HCEC 1CT (cell line): ENCODE data around the gene PRKN.
"Not testable (repeated sequence)": the region's sequence is repeated elsewhere in the genome, so short reads cannot be mapped to it uniquely, and the experiment has no call there.

ENCODE experiments used
- DNase-seq: peaks from one replicate; pipeline ENCODE4 v3.0.0-alpha.2; 2017

PRKN gene

DNA sequence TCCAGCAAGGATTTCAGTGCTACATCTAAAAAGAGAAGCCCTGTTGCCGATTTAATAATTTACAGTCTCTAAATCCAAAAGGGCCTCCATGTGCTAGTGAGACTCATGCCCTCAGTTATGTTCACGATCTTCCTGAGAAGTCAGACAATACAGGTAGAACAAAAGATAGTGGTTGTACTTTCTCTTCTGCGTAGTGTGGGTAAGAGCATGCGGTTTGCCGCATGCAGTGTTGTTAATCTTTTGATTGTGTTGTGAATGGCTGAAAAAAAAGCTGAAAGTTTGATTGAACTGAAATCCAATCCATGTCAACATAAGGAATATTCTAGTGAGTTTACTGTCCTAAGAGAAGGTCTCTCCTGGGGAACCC is 1379.0 kb downstream of the PRKN start:
- no peak for DNase-seq

DNA sequence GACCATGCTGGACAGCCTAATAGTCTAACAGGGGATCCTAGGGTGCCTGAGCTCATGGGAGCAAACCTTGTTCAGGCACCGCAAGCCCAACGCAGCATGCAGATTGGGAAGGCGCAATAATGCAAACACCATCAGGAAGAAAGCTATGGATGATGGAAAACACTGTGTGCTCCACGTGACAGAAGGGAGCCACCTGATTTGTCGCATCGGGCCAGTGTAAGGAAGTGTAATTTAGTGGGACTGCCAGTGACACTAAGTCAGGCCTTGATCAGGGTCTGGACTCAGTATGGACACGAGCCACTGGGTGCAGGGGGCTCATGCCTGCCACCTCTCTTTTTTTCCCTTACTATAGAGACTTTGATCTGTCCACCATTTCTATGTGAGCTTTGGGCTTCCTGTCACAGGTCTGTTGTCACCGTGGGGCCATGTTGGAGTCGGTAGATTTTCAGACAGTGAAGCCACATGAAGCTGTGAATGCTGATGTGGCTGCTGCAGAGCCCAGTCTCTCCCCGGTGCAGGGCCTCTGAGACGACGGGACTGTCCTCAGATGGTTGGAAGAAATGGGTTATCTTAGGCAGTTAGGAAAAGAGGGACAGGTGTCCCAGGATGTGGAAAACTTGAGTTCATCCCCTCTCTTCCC is 1379.5 kb downstream of the PRKN start:
- DNase-seq = no peak

DNA sequence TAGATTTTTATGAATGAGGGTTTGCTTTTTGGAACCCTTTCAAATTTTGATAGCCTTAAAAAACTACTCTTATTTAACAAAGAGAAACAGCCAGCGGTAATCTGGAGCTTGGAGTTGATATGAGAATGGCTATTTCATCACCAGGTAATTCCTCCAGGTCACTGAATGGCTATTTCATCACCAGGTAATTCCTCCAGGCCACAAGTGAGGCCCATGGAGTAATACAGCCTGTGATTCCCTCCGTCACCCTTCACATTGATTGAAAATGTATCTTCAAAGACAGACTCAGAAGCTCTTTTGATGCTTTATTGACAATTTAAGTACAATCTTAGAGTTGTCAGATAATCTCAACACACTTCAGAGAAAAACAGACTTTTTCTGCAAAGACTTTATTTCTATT is 1380.4 kb downstream of the PRKN start:
- no peak for DNase-seq

DNA sequence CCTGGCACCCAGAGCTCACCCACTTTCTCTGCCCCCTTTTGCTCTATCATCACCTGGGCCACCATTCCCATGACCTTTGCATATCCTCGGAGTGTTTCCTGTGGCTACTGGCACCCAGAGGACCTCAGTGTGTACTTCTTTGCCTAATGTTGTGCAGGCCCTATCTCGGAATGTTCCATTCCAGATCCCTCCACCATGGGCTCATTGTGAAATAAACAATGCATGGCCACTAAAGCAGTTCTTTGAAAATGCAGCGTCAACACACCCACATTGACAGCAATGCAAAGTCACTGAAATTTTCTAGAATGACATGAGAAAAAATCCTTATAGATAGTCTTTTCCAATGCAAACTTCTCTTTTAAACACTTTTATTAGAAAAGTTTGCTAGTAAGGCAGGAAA is 1380.8 kb downstream of the PRKN start:
- DNase-seq = no peak

DNA sequence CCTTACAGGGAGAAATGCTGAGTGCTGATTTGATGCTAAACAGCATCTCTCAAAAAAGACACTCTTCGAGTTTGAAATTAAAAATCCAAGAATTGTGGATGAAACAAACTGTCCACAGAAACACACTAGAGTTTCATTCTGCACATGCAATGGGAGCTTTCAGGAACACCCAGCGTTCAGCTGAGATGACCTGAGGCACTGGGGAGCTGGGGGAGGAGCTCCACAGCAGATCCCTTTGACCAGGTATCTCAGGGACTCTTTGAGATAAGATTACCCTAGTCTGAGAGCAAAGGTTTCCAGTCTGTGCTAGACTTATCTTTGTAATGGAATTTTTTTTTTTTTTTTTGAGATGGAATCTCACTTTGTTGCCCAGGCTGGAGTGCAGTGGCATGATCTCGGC is 1382.9 kb downstream of the PRKN start:
- DNase-seq = no peak

DNA sequence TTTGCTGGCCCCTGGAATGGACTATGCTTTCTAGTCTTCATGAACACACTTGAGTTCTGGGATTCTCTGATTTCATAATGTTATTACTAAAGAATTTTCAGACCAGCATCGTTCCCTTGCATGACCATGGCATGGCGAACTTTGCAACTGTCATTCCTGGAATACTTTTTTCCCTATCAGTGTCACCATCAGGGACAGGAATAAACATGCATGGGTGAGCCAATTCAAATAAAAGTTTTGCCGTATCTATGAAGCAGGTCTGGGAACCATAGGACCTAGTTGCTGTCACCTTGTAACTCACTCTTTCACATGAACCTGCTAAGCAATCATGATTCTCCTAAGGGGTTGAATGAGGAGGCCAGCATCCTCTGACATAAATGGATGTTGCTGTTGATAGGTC is 1385.5 kb downstream of the PRKN start:
- DNase-seq = no peak

DNA sequence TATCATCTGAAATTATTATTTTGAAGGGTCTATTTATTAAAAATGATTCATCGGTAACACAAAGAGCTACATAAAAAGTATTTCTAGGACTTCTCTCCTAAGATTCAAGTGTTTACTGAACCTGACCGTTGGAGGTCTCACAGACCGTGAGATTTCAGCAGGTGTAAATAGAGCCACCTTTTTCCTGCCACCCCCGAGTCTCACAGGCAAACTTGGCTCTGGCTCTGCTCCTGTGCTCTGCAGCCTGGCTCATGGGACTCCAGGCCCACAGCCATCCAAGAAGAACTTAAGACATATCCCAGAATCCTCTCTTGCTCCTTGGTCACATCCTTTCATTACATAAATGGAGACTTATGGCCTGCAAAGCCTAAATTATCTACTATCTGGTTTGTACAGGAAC is 1385.9 kb downstream of the PRKN start:
- DNase-seq = no peak

DNA sequence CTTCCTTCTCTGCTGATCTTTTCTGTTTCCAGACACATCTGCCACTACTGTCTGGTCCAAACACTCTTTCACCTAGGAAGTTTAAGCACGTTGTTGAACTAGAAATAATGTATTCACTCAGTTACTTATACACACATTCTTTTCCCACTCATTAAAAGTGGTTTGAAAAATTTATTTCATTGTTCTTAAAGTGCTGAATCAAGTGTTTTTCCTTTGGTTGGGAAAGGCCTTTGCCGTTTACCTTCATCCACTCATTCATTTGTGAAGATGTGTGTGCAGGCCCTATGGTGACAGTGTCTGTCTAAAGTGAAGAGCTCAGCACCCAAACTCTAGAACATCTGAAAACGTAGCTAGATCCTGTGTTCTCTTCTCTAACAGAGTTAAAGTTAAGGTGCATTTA is 1389.6 kb downstream of the PRKN start:
- no peak for DNase-seq

DNA sequence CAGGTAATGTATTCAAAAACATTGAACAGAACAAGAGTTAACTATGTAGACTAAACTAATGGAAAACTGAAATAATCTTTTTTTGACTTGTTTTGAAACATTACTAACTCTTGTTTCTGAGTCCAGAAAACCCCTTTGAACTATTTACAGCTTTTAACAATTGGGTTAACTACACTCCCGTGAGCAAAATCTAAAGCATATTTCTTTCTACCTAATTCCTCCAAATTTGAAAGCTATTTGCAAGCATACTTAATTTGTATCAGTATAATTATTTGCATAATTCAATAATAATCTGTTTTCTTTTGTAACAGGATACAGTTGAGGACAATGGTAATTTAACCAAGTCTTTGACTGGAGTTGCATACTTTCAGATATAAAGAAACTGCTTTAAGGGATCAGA is 1391.1 kb downstream of the PRKN start:
- DNase-seq = no peak

DNA sequence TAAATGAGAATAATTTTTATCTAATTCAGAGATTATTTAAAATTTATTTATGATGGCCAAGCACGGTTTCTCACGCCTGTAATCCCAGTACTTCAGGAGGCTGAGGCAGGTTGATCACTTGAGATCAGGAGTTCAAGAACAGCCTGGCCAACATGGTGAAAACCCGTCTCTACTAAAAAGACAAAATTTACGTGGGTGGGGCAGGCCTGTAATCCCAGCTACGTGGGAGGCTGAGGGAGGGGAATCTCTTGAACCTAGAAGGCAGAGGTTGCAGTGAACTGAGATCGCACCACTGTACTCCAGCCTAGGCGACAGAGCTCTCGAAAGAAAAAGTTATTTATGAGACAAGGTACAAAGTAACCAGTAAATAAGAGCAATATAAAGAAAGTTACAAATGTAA is 1394.2 kb downstream of the PRKN start:
- DNase-seq = no peak

DNA sequence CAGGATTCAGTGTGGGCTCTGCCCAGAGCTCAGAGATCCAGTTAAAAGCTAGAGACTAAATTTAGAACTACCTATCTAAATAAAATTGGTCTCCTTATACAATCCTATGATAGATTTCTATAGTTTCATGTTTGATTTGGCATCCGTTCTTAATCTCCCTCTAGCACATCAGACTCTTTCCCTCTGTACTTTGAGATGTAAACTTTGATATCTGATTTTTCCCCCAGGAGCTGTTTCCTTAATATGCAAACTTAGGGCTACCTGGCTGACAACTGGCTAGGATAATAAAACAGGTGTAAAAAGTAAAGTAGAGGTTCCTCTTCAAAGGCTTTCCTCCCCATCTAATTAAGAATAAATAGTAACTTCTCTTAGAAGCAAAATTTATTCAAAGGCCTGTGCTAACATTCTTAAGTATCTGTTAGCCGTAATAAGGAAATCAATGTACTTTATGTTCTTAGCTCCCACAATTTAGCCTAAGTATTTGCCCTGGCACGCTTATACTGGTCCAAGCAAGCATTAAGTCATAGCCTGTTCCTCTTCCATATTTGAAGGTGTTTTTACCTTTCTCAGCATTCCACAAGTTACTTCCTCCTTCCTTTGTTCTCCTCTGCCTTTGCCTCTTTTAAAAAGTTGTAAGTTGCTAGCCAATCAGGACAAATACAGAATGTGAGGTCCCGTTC is 1396.0 kb downstream of the PRKN start:
- not testable (repeated sequence) for DNase-seq

DNA sequence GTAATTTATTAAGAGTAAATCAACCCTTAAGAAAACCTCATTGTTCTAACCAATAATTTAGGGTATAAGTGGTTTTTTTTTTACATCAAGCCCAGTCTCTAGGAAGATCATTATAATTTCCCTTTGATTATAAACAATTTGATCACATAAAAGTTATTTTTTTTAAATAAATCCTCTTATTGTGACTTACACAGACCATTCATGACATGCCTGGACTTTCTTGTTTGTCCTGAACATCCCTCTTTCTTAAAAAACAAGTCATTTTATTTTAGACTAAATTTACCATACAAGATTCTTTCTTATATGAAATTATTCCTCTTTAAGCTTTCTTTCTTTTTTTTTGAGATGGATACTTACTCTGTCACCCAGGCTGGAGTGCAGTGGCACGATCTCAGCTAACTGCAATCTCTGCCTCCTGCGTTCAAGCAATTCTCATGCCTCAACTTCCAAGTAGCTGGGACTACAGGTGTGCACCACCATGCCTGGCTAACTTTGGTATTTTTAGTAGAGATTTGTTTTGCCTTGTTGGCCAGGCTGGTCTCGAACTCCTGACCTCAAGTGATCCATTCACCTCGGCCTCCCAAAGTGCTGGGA is 1400.1 kb downstream of the PRKN start:
- DNase-seq = no peak

DNA sequence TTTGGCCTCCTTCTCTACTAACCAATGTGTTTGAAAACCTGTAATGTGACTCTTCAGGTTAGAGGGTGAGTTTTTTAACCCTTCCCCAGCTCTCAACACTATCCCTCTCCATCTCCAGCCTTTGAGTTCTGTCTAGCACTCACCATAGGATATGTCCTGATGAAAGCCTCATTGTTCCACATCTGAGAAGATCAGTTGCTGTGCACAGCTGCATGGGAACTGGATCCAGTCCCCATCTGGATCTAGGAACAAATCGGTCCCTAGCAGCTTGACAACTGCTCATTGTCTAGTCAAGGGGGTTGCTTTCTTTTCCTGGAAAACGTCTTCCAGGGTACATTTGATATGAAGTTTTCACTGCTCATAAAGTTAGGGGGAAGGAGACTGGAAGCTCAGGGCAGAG is 1408.3 kb downstream of the PRKN start:
- no peak for DNase-seq

DNA sequence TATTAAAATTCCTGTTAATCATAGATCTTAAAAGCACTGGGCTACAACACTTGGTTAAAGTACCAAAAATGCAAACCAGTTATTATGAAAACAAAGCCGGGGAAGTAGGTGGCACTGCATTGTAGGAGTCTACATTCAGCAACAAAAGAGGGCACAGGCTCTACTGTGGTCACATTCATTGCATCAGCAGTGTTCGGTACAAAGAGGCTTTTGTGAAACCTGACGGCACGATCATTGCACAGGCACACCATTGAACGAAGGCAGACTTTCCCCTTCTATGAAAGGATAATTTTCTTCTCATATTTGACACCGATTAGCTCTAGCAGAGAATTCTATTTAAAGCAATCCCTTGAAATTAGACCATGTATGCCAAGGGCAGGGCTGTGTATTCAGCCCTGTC is 1409.1 kb downstream of the PRKN start:
- DNase-seq = no peak

DNA sequence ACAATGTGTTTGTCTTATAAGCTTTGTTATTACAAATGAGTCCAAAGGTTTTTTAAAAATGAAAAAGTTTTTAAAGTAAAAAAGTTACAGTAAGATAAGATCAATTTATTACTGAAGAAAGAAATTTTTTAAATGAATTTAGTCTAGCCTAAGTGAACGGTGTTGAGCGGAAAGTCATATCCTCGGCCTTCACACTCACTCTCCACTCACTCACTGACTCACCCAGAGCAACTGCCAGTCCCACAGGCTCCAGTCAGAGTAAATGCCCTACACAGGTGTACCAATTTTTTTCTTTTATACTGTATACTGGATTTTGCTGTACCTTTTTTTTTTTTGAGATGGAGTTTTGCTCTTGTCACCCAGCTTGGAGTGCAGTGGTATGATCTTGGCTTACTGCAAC is 1411.0 kb downstream of the PRKN start:
- DNase-seq = no peak

DNA sequence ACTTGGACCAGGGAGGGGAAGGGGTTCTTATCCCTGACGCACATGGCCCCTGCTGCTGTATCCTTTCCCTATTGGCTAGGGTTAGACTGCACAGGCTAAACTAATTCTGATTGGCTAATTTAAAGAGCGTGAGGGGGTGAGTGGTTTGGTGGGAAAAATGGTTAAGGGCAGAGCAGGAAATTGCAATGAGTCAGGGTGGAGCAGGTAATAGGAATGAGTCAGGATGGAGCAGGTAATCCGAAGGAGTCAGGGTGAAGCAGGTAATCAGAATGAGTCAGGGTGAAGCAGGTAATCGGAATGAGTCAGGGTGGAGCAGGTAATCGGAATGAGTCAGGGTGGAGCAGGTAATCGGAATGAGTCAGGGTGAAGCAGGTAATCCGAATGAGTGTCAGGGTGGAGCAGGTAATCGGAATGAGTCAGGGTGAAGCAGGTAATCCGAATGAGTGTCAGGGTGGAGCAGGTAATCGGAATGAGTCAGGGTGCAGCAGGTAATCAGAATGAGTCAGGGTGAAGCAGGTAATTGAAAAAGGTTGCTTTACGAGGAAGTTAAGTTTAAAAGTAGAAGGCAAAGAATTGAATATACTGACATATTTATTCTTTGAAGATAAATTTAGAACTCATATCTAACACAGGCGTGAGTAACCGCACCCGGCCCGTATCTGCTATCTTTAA is 1412.2 kb downstream of the PRKN start:
- DNase-seq = not testable (repeated sequence)

DNA sequence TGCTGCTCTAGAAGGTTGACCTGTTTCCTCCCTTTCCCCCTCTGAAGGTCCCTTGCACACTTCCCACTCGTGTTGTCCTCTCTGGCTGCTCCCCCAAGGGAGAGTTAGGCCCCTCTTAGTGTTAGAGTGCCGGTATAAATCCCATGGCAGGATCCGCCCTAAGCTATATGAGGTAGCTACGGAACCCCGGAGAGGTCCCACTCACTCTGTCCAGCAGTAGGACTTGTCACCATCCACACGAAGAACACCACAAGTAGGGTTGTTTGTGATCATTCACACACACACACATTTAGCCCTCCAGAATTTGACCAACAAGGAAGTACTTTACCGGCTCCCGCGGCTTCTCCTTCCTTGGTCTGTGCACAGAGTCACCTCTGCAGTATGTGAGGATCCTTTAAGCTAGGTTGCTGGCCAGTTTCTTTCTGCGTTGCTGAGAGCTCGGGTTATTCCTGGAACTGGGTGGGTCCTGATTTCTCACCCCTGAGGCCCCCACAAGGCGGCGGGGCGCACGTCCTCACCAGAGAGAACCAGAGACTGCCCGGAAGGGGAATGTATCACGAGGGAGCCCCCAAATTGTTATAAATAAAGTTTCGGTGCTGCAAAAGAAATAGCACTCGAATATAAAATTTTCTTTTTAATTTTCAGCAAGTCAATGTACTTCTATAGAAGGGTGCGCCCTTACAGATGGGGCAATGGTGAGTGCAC is 1412.9 kb downstream of the PRKN start:
- DNase-seq = not testable (repeated sequence)

DNA sequence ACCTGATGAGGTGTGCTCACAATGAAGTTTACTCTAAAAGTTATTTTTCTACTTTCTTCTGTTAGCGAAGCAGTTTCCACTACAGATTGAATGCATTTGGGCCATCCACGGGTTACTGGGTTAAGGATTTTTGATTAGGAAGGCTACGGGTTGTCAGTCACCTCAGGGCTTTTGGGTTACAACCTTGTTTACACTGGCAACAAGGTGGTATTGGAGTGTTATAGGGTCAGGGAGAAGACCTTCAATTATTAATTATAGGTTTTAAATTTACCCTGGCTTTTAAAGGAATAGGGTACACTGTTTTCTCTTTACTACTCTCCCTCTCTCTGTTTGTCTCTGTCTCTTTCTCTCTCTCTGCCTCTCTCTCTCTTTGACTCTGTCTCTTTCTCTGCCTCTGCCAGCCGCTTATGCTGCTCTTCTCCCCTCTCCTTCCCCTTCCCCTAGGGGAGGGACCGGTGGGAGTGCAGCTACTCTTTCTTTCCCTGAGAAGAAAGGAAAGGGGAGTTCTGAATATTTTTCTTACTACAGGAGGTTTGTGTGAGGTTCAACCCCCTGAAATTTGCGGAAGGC is 1413.5 kb downstream of the PRKN start:
- DNase-seq = no peak

DNA sequence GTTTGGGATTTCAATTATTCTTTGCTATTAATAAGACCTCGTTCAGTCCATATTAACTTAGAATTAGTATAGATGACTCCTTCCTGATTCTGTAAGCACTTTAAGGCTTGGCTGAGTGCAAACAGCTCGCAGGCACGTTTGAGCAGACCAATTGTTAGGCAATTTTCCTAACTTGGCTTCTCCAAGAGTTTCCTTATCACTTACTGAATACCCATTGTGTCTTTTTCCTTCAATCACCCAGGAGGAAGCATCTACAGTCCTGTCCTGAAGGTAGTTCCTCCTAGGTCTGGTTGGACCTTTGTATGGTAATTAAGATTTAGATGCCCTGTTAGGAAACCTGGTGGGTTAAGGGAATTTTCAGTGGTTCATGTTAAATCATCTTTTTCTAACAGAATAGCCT is 1414.1 kb downstream of the PRKN start:
- not testable (repeated sequence) for DNase-seq

DNA sequence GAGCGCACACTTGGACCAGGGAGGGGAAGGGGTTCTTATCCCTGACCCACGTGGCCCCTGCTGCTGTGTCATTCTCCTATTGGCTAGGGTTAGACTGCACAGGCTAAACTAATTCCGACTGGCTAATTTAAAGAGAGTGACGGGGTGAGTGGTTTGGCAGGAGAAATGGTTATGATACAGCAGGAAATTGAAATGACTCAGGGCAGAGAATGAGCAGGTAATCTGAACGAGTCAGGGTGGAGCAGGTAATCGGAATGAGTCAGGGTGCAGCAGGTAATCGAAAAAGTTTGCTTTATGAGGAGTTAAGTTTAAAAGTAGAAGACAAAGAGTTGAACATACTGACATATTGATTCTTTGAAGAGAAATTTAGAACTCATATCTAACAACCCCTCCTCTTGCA is 1417.8 kb downstream of the PRKN start:
- not testable (repeated sequence) for DNase-seq

DNA sequence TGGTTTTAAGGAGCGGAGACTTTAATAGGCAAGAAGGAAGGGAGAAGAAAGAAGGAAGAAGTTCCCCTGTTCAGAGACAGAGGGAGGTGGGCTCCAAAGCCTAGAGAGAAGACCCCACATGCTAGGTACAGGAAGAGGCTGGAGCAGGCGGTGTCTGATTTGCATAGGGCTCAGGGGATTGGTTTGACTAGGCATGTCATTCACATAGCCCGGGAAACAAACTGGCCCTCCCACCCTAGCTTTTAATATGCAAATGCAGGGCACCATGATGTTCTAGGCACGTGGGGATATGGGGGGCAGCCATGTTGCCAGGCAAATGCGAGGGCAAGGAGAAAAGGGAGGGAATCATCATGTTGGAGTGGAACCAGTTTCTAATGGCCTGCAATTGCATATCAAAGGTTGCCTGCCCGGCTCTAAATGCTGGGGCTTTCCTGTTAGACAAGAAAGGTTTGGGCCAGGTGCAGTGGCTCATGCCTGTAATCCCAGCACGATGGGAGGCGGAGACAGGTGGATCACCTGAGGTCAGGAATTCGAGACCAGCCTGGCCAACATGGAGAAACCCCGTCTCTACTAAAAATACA is 1419.4 kb downstream of the PRKN start:
- no peak for DNase-seq

DNA sequence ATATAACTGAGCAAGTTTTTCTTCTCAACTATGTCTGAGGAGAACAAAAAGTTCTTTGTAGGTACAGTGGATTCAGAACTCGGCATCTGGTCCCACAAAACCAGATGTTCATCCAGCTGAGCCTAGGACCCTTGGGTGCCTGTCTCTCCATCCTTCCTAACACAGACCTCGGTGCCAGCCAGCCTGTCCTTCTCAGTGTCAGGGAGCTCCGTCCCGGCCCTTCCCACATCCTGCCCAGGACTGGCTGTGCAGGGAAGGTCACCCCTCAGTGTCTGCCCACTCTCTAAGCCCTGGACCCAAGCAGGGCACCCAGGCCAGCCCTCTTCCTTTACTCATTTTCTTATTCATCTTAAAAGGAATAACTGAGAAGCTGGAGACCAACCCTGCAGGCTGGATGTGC is 1421.7 kb downstream of the PRKN start:
- no peak for DNase-seq
